ENCODE measurements around the gene CLBA1.

GRCh38 chr14:104936361-104937155 lies 49.0 kb upstream of the CLBA1 start:
- no peak for TF ChIP-seq POLR2AphosphoS5 (IDR thresholded peaks at IDR 0.05; ENCODE audit: borderline replicate concordance, low read depth, low read length)
- no peak for TF ChIP-seq FOXP2 (optimal IDR thresholded peaks at IDR 0.05; ENCODE audit: control extremely low read depth, extremely low read length, insufficient read depth)
- TF ChIP-seq EZH2 (IDR thresholded peaks at IDR 0.05), result no peak

All from SK-N-MC (cell line).